ENCODE data around the gene IPO8.
"Not testable (repeated sequence)": the region's sequence is repeated elsewhere in the genome, so short reads cannot be mapped to it uniquely, and the experiment has no call there.

The IPO8 gene

DNA sequence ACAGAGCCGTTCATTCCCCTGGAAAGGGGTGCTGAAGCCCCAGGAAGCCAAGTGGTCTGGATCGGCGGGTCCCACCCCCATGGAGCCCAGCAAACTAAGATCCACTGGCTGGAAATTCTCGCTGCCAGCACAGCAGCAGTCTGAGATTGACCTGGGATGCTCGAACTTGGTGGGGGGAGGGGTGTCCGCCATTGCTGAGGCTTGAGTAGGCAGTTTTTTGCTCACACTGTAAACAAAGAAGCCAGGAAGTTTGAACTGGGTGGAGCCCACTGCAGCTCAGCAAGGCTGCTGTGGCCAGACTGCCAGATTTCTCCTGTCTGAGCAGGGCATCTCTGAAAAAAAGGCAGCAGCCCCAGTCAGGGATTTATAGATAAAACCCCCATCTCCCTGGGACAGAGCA, 91.4 kb downstream of the IPO8 start:
- not testable (repeated sequence) for DNase-seq (ENCODE audit: low spot score)

DNA sequence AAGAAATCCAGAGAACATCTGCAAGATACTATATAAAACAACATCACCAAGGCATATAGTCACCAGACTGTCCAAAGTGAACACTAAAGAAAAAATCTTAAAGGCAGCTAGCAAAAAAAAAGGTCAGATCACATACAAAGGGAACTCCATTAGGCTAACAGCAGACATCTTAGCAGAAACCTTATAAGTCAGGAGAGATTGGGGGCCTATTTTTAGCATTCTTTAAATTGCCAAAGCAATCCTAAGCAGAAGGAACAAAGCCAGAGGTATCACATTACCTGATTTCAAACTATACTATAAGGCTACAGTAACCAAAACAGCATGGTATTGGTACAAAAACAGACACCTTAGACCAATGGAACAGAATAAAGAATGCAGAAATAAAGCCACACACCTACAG, 92.5 kb downstream of the IPO8 start:
- no peak for DNase-seq (ENCODE audit: low spot score)

DNA sequence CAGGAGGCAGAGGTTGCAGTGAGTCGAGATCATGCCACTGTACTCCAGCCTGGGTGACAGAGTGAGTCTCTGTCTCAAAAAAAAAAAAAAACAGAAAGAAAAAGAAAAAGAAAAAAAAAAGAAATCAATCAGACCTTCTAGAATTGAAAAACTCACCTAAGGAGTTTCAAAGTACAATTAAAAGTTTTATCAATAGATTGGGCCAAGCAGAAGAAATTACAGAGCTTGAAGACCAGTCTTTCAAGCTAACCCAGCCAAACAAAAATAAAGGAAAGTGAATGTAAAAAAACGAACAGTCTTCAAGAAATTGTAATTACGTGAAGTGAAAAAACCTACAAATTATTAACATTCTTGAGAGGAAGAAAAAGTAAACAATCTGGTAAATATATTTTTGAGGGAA, 93.0 kb downstream of the IPO8 start:
- no peak for DNase-seq (ENCODE audit: low spot score)

DNA sequence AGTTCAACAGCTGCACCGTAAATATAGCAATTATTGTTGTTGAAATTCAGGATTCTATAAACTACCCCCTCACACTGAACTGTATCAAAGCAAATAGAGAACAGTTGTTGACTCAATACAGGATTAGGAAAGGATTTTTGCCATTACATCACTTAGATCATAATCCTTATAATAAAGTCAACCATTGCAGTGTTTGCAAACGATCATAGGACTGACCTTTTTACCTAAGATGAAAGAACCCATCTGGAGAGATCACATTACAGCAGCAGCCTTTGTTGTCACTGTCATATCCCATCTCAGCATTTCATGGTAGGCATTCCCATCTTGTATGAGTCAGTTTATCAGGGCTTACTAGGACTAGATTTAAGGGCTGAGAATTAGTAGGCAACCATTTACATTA, 96.1 kb downstream of the IPO8 start:
- no peak for DNase-seq (ENCODE audit: low spot score)

DNA sequence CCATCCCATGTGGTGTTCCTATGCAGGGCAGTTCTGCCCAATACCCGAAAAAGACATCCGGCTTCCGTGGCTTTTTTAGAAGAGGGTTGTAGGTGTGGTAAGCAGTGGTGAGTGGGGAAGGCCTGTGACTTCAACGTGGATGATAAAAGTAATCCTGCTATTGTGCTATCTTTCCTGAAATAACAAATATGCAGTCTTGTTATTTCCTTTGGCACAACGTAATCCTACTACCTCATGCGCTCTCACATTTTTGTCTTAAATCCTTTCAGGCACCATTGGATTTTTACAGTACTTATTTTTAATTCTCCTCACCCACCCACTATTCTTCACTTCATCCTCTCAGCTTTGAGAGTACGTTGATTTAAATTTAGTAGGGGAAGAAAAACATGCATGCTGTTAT, 96.8 kb downstream of the IPO8 start:
- no peak for DNase-seq (ENCODE audit: low spot score)

DNA sequence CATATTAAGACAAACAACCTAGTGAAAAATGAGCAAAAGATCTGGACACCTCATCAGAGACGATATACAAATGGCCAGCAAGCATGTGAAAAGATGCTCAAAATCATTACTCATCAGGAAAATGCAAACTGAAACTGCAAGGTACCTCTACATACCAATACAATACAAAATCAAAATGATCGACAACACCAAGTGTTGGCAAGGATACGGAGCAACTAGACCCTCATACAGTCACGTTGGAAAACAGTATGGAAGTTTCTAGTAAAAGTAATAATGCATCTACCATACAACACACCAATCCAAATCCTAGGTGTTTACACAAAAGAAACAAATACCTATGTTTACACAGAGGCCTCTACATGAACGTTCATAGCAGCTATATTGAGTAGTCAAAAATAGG, 99.9 kb downstream of the IPO8 start:
- no peak for DNase-seq (ENCODE audit: low spot score)

DNA sequence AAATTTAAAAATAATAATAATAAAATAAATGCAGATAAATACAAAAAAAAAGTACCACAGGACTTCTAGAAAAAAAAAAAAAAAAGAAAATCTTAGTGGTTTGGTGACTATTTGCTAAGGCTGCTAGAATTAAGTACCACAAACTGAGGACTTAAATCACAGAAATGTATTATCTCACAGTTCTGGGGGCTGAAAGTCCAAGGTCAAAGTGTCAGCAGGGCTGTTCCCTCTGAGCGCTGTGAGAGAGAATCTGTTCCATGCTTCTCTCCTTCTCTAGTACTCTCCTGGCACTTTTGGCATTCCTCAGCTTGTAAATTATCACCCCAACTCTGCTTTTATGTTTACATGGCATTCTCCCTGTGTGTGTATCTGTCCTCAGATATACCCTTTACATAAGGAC, 101.2 kb downstream of the IPO8 start:
- no peak for DNase-seq (ENCODE audit: low spot score)

DNA sequence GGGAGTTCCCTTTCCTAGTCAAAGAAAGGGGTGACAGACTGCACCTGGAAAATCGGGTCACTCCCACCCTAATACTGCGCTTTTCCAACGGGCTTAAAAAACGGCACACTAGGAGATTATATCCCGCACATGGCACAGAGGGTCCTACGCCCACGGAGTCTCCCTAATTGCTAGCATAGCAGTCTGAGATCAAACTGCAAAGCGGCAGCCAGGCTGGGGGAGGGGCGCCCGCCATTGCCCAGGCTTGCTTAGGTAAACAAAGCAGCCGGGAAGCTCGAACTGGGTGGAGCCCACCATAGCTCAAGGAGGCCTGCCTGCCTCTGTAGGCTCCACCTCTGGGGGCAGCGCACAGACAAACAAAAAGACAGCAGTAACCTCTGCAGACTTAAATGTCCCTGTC, 107.1 kb downstream of the IPO8 start:
- not testable (repeated sequence) for DNase-seq (ENCODE audit: low spot score)

DNA sequence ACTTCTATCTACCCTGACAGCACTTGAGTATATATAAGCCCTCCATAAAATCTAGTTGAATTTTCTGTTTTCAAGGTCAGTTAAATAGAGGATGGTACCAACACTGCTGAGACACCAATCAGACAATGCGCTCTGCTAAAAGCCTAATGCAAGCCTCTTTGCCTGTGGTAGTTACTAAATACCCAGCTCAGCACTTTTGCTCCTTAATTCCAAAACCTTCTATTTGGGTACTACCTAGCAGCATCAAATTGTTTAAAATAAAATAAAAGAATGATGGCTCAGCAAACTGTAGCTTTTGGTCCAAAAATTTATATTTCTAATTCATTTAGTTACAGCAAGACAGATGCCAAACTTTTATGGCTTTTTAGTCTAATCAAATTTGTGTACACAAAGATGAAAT, 107.9 kb downstream of the IPO8 start:
- no peak for DNase-seq (ENCODE audit: low spot score)

DNA sequence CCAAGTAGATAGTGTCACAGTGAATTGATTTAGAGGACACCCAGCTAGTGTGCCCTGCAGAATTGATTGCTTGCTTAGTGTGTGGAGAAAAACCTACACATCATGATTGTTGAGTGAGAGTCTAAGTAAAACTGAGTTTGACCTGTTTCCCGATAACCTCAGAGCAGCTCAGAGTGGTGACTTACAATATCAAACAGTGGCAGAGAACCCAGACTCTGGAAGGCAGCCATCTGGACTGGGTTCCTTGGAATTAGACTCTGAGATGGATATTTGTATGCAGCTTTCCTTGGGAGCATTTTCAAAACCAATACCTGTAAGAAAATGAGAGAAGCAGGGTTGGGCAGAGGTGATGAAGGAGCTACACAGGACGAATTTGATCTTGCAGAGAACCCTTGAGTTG, 109.8 kb downstream of the IPO8 start:
- DNase-seq (ENCODE audit: low spot score): no peak

DNA sequence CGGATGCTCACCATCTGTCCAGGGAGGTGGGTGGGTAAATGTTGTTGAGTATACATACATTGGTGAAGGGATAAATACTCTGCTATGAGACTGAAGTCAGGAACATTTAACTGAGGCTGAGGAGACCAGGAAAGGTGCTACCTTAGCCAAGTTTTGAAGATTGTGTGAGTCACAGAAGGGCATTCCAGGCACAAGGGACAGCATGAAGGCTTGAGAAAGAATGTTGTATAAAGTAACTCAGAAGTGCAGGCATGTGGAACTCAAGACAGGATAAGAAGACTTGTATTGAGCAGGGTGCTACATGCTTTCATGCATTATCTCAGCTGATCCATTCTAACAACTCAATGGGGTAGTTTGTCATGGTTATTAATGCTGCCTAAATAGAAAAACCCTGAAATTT, 112.7 kb downstream of the IPO8 start:
- DNase-seq (ENCODE audit: low spot score): no peak

DNA sequence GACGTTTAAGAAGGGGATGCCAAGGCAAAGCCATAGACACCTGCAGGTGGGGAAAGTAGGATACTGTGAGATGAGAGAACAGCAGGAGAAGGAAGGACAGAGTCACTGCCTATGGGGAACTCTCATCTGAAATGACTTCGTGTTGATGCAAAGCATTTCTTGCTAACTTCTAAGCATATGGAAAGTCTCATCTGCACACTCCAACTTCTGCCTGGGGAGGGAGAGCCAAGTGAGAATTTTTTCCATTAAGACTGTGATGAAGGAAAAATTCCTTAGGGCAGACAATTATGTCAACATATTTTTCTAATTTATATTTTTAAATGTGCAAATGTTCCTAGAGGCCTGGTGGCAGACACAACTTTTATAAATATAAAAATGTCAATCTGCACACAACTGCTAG, 115.3 kb downstream of the IPO8 start:
- no peak for DNase-seq (ENCODE audit: low spot score)

All from Ammon's horn (tissue), 1 donor.